VCaP (cell line): ENCODE data around the gene PCGF1.

Experiments used
- H3K27ac ChIP-seq: fragments of 450-650 bp; 2 replicates; pipeline ENCODE4 v1.5.1; 2017
- CTCF ChIP-seq: fragments of 450-650 bp; conservative IDR thresholded peaks from 2 replicates; pipeline ENCODE4 v1.5.1; 2017; ENCODE audit warnings: mild to moderate bottlenecking, moderate library complexity

The PCGF1 gene

GRCh38 chr2:74507145-74507925, at the start of gene PCGF1:
Gene PCGF1 (minus strand): TSS chr2:74507695. CDS start chr2:74507668, 27 bp downstream.
- peak; percentile 53 for TF ChIP-seq CTCF
- peak within 1 kb of the TSS; percentile 98 for H3K27ac ChIP-seq

- no peak for TF ChIP-seq CTCF
- H3K27ac ChIP-seq: no peak overlapping the region
These were observed 49.4 kb upstream of the PCGF1 start for GRCh38 chr2:74556831-74557370.

- H3K27ac ChIP-seq: no peak overlapping the region
- no peak for TF ChIP-seq CTCF
These were observed 48.7 kb upstream of the PCGF1 start for GRCh38 chr2:74556159-74556558.

- no peak for TF ChIP-seq CTCF
- no peak overlapping the region for H3K27ac ChIP-seq
These were observed 48.2 kb upstream of the PCGF1 start for GRCh38 chr2:74555610-74556103.

- H3K27ac ChIP-seq: peak overlapping the region; percentile 48; the same call in 1 of the 2 replicates
- no peak for TF ChIP-seq CTCF
These were observed 47.5 kb upstream of the PCGF1 start for GRCh38 chr2:74554820-74555531.

GRCh38 chr2:74553892-74554819, 46.7 kb upstream of the PCGF1 start, which contains the start of the genes DOK1 and LOXL3:
Gene DOK1 (plus strand): TSS chr2:74554720. CDS start chr2:74554755, 35 bp downstream.
Gene LOXL3 (minus strand): TSS chr2:74553942. CDS start chr2:74552634, 1,308 bp downstream.
- peak within 1 kb of the TSS; percentile 48; the same call in 1 of the 2 replicates for H3K27ac ChIP-seq
- no peak for TF ChIP-seq CTCF
